Lower lobe of right lung (tissue), 2 donors: ENCODE measurements around the gene RFT1. TPM values are rescaled to one million over a fixed set of nuclear protein-coding genes. Genes with fewer than 3 reads are reported as not detected.
A peak's percentile ranks its signal among the peaks of the same experiment; 100 is the strongest.

Experiments used
- ATAC-seq, 2 donors: fragments of 200-7000 bp; cut with Tn5 transposase; one replicate each; pipeline ENCODE4 v1.9.1; 2020 to 2022; ENCODE audit warnings: mild to moderate bottlenecking in 2 of 2, moderate library complexity in 2 of 2
- DNase-seq: peaks from one replicate; pipeline ENCODE4 v3.0.0-alpha.2; 2020
- H3K27ac ChIP-seq: fragments of 200-600 bp; one replicate; pipeline ENCODE4 v1.8.0; 2022
- H3K27me3 ChIP-seq: fragments of 200-600 bp; one replicate; pipeline ENCODE4 v1.8.0; 2022; ENCODE audit warnings: low read depth
- H3K36me3 ChIP-seq: fragments of 200-600 bp; one replicate; pipeline ENCODE4 v1.8.0; 2022; ENCODE audit warnings: mild to moderate bottlenecking
- H3K4me1 ChIP-seq: fragments of 200-600 bp; one replicate; pipeline ENCODE4 v1.8.0; 2022
- H3K4me3 ChIP-seq: fragments of 200-600 bp; one replicate; pipeline ENCODE4 v1.8.0; 2022; ENCODE audit warnings: mild to moderate bottlenecking
- H3K9me3 ChIP-seq: fragments of 200-600 bp; one replicate; pipeline ENCODE4 v1.8.0; 2022
- CTCF ChIP-seq: fragments of 200-600 bp; IDR thresholded peaks from one replicate; pipeline ENCODE4 v1.8.0; 2022; ENCODE audit warnings: antibody characterized with exemption, mild to moderate bottlenecking
- intact Hi-C: fragments of 100-400 bp; cut with DNase I; formaldehyde crosslinking; loops from one replicate; pipeline ENCODE4 v1.11.0; 2022
- total RNA-seq: library from RNA; stranded (reverse); fragmentation: NEBNext Ultra II Directional; extraction: Animal tissue kit (Norgen Biotek cat#: 25700); gene quantifications from one replicate; pipeline ENCODE4 v1.2.1, GENCODE V29; 2021
- donor health status: DM: no; HTN: yes; CAD: no; lungs with severe emphysema.

The RFT1 gene
- total RNA-seq, 1 donor from 2014 or later: 18.3 TPM

- Histone ChIP-seq H3K36me3 (peaks cover 42% of the 10 kb centered on the region), H3K4me1 (peaks cover 82% of the 10 kb centered on the region), H3K4me3 (peak overlapping the region; percentile 41), H3K9me3 (no peaks in the 10 kb centered on the region), H3K27me3 (no peaks in the 10 kb centered on the region), H3K27ac (peak overlapping the region; percentile 73)
- ATAC-seq (no peak), DNase-seq (no peak)
- no peak for TF ChIP-seq CTCF
- intact Hi-C loops: no loop called here
Measured at GRCh38 chr3:53169832-53170324, 39.6 kb upstream of the RFT1 start.

DNA sequence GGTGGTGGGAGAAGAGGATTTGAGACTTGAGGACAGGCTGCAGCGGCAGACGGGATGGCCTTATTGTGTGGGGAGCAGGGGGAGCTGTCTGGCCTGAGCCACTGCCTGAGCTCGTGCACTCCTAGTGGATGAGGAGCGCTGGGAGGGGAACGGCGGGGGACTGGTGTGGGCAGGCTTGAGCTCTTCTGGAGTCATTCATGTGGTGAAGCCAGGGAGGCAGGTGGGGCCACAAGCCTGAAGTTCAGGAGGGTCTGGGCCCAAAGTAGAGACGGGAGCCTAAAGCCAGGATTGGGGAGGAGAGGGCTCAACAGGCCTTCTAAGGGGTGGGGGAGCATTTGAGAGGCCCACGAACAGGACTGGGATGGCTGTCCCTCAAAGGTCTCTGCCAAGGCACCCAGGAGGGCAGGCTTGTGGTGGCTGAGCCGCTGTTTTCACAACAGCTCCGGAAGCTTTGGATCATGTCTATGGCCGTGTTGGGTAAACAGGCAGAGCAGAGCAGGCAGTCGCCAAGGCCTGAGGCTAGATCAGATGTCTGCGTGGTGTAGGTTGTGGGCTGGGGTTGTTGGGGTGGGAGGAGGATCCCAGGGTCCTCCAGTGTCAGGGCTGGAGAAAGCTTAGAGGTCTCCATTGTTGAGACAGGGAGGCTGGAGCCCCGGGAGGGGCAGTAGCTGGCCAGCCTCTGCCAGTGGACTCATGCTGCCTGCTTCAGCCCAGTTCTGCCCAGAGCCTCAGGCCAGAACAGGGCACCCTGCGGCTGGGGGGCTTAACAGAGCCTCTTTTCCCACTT is 39.0 kb upstream of the RFT1 start:
- H3K4me1 ChIP-seq: peaks cover 82% of the 10 kb centered on the region
- no peak for TF ChIP-seq CTCF
- no peaks in the 10 kb centered on the region for H3K9me3 ChIP-seq
- peak overlapping the region; percentile 73 for H3K27ac ChIP-seq
- intact Hi-C loops: no loop called here
- peak; percentile 68 for DNase-seq
- peaks cover 36% of the 10 kb centered on the region for H3K36me3 ChIP-seq
- H3K4me3 ChIP-seq: peak overlapping the region; percentile 41
- no peaks in the 10 kb centered on the region for H3K27me3 ChIP-seq
- peak; percentile 22 to 39 for ATAC-seq

GRCh38 chr3:53168175-53168923 is 38.1 kb upstream of the RFT1 start:
- intact Hi-C loops: no loop called here
- DNase-seq: peak; percentile 73
- no peaks in the 10 kb centered on the region for H3K27me3 ChIP-seq
- H3K4me1 ChIP-seq: peaks cover 91% of the 10 kb centered on the region
- H3K9me3 ChIP-seq: no peaks in the 10 kb centered on the region
- no peak for TF ChIP-seq CTCF
- H3K4me3 ChIP-seq: peak overlapping the region; percentile 41
- H3K27ac ChIP-seq: peak overlapping the region; percentile 73
- peak; percentile 2 to 8 for ATAC-seq
- H3K36me3 ChIP-seq: peaks cover 27% of the 10 kb centered on the region

DNA sequence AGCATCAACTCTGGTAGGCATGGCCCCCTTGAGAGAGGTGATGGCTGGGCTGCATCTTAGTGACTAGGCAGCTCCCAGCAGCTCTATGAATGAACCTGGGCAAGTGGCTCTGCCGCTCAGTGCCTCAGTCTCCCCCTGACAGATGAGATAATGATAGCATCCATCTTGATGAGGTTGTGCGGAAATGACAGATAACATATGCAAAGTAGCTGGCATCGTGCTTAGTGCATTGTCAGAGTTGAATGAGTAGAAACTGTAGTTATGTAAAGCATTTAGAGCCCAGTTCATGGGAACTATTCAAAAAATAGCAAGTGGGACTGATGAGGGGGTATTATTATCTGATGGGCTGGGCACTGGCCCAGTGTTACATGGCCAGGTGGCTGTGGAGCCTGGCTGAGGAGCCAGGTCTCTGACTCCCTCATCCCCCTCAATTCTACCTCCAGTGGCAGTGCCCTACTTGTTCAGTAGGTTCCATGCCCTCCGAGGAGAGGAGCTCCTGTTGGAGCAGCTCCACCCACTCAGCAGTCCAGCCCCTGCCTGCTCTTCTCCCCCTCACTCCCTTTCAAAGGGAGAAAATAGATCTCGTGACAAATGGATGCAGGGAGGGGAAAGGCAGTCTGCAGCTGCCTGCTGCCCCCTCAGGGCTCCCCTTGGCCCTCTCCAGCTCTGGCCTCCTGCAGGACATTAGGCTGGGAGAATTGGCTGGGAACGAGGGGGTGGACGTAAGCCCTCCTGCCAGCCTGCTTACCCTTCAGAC is 37.4 kb upstream of the RFT1 start:
- ATAC-seq: no peak
- no peaks in the 10 kb centered on the region for H3K9me3 ChIP-seq
- no peak for TF ChIP-seq CTCF
- H3K27me3 ChIP-seq: no peaks in the 10 kb centered on the region
- intact Hi-C loops: no loop called here
- H3K4me3 ChIP-seq: peak overlapping the region; percentile 41
- H3K4me1 ChIP-seq: peaks cover 91% of the 10 kb centered on the region
- no peak for DNase-seq
- H3K36me3 ChIP-seq: peaks cover 20% of the 10 kb centered on the region
- H3K27ac ChIP-seq: peak overlapping the region; percentile 73

- peaks cover 17% of the 10 kb centered on the region for H3K36me3 ChIP-seq
- no peak for TF ChIP-seq CTCF
- no peaks in the 10 kb centered on the region for H3K9me3 ChIP-seq
- H3K27me3 ChIP-seq: no peaks in the 10 kb centered on the region
- H3K27ac ChIP-seq: peak overlapping the region; percentile 73
- DNase-seq (peak; percentile 85), ATAC-seq (peak; percentile 70 to 80)
- intact Hi-C loops: no loop called here
- peaks cover 83% of the 10 kb centered on the region for H3K4me1 ChIP-seq
- H3K4me3 ChIP-seq: peak overlapping the region; percentile 30
Measured at GRCh38 chr3:53166781-53167291, 36.6 kb upstream of the RFT1 start.
